Erythroblast (primary cell): Measurements from ENCODE around the gene AGBL4.

Experiments
- DNase-seq, 2 experiments: peaks; one replicate each; lab custom pipeline; 2025; lab: John Stamatoyannopoulos, UW
- GATA1 ChIP-seq: IDR thresholded peaks from 2 replicates; pipeline ENCODE4 v1.6.1; 2011; ENCODE audit warnings: low read depth, mild to moderate bottlenecking, control low read depth, low read length, moderate library complexity
- POLR2A ChIP-seq: IDR thresholded peaks from 2 replicates; pipeline ENCODE4 v1.6.1; 2011; ENCODE audit warnings: mild to moderate bottlenecking, low read length

AGBL4 gene

DNA sequence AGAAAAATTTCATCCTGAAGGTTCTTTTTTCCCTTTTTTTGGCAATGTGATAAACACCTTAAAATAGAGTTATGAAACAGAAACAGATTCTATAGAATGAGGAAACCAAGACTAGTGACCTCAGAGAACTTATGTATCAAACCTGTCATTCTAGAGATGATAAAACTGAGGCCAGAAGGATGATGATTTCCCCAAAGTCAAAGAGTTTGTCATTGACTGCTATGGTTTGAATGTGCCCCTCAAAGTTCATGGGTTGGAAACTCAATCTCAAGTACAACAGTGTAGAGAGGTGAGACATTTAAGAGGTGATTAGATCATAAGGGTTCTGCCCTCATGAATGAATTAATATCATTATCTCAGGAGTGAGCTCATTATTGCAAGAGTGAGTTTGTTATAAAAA is 1233.4 kb downstream of the AGBL4 start:
- DNase-seq, result no peak
- TF ChIP-seq GATA1 (no peak), POLR2A (no peak)

DNA sequence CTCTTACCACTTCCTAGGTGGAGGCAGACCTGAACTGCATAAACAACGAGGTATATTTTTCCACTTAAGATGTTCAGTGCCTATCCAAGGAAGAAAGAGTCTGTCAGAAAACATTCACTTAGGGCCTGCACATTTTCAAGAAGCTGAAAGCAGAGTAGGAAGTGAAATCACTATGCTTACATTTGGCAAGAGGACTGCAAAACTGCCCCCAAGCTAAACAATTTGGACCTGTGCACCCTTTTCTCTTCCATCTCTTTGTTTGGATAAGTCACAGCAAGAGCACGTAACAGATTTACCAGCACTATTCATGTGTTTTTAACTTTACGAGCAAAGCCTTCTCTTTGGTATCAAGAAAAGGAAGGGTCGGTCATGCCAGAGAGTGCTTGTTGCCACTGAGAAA is 1233.9 kb downstream of the AGBL4 start:
- TF ChIP-seq POLR2A, result no peak
- TF ChIP-seq GATA1, result no peak
- DNase-seq, result no peak

DNA sequence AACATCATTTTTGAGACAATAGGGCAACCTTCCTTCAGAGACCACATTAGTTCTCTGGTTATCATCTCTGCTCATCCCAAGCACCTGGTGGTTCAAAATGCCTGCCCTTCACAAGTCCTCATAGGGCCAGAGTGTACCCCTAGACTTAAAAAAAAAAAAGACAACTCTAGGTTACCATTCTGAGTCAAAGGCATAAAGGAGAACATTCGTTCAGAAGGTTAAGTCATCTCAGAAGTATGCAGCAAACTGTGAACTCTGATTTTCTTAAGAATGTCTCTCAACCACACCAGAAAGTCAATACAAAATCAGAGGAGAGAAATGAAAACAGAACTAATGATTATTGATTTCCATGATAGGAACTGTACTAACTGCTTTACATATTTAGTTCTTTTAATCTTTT is 1237.9 kb downstream of the AGBL4 start:
- no peak for DNase-seq
- TF ChIP-seq POLR2A (no peak), GATA1 (no peak)

DNA sequence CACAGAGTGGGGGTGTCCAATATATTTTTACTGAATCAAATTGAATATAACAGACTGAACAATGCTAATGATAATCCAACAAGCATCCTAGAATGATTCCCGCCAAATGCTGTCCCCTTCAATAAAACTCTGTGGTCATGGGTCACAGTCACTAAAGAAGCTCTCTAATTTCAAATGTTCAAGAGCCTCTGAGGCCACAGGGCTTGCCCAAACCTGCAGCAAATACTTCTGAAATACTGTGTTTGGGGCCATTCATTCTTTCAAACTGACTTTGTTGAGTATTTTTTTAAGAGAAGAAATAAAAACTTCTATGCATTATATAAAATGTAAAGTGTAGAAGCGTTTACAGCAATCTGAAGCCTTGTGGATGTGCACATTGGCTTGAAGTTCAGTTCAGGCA is 1239.5 kb downstream of the AGBL4 start:
- TF ChIP-seq GATA1 (no peak), POLR2A (no peak)
- DNase-seq, result no peak

DNA sequence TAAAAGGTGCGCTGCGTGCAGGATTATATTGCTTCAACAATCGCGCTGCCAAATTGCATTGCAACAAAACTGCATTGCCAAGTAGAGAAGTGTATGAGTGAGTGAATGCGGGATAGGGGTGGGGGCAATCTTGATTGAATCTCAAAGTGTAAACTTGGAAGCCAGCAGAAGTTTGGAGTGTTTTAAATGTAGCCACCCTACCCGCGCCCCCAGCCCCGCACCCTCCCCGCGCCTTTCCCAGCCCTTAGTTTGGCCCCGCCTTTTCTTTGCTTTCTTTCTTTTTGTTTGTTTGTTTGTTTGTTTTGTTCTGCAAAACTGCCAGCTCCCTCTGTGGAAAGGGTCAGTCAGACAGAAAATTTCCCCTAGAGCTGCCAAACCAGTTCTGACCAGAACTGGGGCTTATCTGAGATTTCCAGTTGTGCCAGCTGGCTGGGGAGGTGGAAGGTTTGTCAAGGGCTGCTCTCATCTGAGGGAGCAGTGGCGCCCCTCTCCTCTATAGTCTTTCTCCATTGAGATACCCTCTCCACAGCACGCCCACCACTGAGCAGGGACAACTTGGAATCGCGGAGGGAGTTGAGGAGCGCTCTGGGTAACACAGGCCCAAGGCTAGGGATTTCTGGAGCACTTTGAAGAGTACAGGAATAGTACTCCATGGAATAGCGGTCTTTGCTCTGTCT is 1246.4 kb downstream of the AGBL4 start:
- no peak for DNase-seq

DNA sequence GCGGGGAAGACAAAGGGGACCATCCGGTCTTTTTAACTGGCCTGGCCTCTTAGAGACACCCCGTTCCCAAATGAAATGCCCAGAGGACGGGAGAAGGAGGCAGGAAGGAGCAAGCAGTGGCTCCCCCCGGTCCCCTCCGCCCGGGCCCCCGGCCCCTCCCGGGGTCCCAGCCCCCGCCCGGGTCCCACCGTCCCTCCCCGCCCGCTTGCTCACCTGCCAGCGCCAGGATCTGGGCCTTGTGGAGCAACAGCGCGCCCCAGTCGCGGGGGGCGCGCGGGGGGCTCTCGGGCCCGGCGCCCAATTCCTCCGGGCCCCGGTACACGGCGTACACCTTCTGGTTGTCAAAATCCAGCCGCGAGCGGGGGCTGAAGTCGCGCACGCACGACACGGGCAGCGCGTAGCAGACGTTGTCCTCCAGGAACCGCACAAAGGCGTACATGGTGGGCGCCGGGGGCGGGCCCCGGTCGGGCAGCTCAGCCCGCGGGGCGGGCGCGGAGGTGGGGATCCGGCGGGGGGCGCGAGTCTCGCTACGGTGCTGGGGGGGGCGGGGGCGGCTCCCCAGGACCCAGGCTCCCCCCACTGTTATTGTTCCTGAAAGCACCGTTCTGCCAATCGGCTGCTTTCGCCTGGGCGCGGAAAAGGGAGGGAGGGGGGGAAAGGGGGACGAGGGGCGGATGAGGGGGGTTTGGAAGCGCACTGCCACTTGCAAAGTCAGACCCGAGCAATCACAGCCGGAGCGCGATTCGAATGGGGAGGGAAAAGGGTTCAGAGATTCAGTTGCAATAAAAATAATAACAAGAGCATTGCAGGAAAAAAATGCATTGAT is 1247.1 kb downstream of the AGBL4 start, which contains the start of gene BEND5:
Gene BEND5 (minus strand): TSS at position 499 of the 826 bp plus-strand sequence. CDS start 60 bp downstream, at position 439.
- TF ChIP-seq POLR2A (no peak), GATA1 (no peak)
- no peak for DNase-seq

More for the DNA sequence above, 1246.4 kb downstream of the AGBL4 start:
- no peak for TF ChIP-seq POLR2A
- no peak for TF ChIP-seq GATA1

DNA sequence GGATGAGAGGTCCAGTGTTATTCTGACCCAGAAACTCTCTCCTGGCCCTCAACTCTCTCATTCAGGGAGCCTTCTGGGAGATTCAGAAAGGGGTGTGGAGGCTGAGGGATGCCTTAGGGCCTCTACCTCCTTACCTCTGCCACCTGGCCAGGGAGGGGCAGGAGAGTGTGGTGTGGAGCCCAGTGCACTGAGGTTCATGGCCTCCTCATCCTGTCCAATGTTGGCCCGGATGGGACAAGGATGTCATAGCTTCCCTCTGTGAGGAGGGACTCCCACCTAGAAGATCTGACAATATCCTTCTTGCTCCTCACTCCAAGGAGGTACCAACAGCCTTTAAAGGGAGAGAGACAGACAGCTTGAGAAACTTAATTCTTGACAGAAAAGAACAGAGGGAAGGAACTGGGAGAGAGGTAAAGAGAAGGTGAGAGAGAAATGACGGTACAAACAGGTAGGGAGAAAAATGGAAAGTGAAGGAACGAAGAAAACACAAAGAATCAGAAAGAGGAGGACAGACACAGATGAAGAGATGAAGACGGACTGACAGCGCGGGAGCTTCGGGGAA is 1247.8 kb downstream of the AGBL4 start:
- DNase-seq, result no peak
- TF ChIP-seq POLR2A (no peak), GATA1 (no peak)

DNA sequence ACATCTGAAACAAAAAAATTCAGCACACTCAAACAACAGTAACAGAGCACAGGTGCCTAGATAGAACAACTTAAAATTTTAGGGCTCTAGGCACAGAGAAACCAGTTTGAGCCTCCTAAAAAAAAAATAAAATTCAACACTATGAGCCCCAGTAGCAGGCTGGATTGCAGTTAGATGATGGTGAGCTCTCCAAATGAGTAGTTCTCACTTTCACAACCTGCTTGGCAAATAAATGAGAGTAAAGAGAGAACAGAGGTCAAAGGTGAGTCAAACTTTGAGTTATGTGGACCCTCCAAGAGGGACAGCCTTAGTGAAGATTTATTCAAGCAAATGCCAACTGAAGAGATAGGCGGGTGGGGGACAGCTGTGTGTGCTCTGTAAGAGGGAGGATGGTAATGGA is 1250.6 kb downstream of the AGBL4 start:
- TF ChIP-seq GATA1, result no peak
- TF ChIP-seq POLR2A, result no peak
- no peak for DNase-seq

DNA sequence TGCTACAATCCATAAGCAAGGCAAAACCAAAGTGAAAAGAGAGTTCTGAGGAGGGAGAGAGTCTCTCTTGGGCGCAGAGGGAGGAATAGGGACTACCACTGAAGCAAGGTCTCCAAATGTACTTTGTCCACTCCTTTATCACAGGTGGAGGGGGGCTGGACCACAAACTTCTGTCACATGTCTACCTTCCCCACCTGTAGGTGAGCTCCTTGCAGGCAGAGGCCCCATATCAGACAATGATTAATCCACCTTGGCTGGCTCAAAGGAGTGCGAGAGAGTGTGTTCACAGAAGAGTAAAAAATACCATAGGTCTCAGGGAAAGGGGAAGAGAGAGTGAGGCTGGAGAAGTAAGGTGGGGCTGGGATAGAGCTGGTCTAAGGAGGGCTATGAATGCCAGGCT is 1251.5 kb downstream of the AGBL4 start:
- no peak for DNase-seq
- TF ChIP-seq GATA1 (no peak), POLR2A (no peak)

DNA sequence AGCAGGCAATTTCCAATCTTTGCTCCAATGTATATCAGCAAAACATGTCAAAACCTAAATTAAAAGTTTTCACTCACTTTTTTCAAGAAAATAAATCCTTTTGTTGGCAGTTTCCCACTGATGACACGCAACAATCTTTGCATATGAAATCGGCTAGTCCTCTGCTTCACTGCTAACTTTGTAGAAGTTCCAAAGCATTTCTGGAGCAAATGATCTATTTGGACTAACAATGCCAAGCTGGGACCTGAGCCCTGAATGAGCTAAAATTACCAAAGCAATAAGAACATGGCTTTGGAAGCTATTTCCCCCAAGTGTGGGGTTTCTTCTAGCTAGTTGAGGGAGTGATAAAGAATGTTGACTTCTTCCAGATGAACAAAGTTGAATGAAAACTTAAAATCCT is 1252.2 kb downstream of the AGBL4 start:
- DNase-seq, result no peak
- TF ChIP-seq GATA1, result no peak

DNA sequence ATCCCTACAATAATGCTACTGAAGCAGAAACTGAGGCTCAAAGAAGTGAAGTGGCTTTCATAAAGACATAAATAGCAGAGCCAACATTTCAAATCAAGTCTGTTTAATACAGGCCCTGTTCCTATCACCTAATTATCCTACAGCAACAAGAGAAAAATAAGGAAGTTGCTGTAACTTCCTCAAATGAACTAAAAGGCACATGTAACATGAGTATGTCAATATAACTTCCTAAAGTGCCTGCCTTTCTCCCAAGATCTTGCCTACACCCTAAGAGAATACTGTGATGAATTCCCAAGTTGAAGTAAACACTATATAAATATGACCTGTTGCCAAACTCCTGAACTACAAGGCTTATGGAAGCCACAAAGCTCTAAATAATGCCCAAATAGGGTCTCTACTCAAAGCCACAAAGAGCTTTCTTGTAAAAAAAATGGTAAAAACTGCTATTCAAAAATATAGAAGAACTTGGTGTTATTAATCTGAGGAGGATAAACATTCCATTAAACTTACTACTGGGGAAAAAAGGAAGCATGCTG is 1255.7 kb downstream of the AGBL4 start:
- TF ChIP-seq POLR2A, result no peak
- TF ChIP-seq GATA1, result no peak
- no peak for DNase-seq

DNA sequence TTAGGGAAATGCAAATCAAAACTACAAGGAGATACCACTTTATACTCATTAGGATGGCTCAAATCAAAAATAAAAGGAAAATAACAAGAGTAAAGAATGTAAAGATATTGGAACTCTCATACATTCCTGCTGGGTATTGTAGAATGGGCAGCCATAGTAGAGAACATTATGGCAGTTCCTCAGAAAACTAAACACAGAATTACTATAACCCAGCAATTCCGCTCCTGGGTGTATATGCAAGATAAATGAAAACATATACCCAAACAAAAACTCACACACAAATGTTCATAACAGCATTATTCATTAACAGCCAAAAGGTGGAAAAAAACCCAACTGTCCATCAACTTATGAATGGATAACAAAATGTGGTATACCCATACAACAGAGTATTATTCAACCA is 1258.4 kb downstream of the AGBL4 start:
- TF ChIP-seq POLR2A (no peak), GATA1 (no peak)
- no peak for DNase-seq

DNA sequence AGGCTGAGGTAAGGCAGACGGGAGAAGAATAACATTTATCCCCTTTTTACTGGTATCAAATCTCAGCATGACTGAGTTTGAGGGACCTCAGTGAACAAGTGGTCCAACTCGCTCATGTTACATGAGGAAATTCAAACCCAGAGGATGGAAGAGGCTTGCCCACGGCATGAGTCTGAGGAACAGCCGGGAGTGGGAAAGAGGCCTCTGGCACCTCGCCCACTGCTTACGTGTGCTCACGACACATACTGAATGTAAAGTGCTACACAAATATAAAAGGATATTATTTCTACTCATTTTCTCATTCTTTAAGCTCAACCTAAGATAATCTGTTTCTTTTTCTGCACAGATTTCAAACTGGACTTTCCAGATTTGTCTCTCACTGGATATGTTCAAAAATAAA is 1261.8 kb downstream of the AGBL4 start:
- DNase-seq, result no peak
- TF ChIP-seq GATA1, result no peak
- TF ChIP-seq POLR2A, result no peak

DNA sequence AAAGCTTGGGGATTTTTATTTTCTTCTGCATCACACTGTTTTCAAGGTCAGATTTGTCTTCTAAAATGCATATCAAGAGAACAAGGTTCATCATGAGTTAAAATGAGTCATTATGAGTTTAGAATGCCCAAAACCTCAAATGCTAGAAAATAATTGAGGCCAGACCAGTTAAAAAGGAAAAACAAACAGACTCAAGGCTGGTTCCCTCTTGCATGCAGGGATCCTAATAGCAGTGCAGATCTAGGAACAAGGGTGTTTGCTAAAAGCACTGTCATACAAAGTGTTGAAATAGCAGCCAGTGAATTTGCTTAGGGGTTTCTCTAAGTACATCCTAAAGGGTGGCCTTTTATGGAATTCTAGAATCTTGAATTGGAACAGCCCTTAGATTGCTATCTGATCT is 1262.3 kb downstream of the AGBL4 start:
- no peak for DNase-seq
- no peak for TF ChIP-seq POLR2A
- TF ChIP-seq GATA1, result no peak

DNA sequence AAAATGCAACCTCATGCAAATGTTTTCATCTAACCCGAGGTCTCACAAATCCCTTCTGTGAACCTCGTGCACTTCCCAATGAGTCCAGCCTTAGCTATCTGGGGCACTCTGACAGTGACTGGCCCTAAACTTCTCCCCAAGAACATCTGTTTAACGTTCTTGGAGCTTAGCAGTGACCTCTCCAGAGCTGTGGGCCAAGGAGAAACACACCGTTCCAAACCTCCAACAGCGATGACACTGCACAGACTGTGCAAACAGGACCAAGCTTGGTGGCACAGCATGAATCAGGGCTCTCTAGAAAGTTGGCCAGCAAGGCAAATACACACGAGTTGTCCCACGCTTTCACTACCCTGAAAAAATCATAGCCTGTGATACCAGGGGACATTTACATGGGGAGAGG is 1262.9 kb downstream of the AGBL4 start:
- DNase-seq, result no peak
- TF ChIP-seq POLR2A (no peak), GATA1 (no peak)
